ENCODE results near the gene ELOVL3. TPM values are rescaled to one million over a fixed set of nuclear protein-coding genes. Genes with fewer than 3 reads are reported as not detected.

ELOVL3 gene
- total and polyA plus RNA-seq, 2 of the 13 experiments (the other 11 are each of a cell fraction or from before 2014, with no cell fraction given): 0.58 to 0.69 TPM

- TF ChIP-seq RNF219 (CRISPR knock-in tag; IDR thresholded peaks at IDR 0.05) (no peak), ZNF558 (CRISPR knock-in tag; IDR thresholded peaks at IDR 0.05; ENCODE audit: borderline replicate concordance) (0 out of 2 replicates have a peak, but pooled peaks have one; percentile 67), PAX8 (CRISPR knock-in tag; IDR thresholded peaks at IDR 0.05; ENCODE audit: borderline replicate concordance) (0 out of 2 replicates have a peak, but pooled peaks have one; percentile 64), JUN (CRISPR knock-in tag; IDR thresholded peaks at IDR 0.05) (0 out of 2 replicates have a peak, but pooled peaks have one; percentile 21), PLSCR1 (CRISPR knock-in tag; IDR thresholded peaks at IDR 0.05; ENCODE audit: borderline replicate concordance) (no peak), MLXIP (CRISPR knock-in tag; IDR thresholded peaks at IDR 0.05; ENCODE audit: borderline replicate concordance) (no peak), ATF7 (IDR thresholded peaks at IDR 0.05) (no peak), ATF7 (CRISPR knock-in tag; IDR thresholded peaks at IDR 0.05) (0 out of 2 replicates have a peak, but pooled peaks have one; percentile 15)
Observed at GRCh38 chr10:102245932-102246251, 19.8 kb downstream of the ELOVL3 start (continued).

Measured in HepG2 (cell line).